RWPE1 (cell line): Measurements from ENCODE around the gene FGF2.
"Not testable (repeated sequence)": the region's sequence is repeated elsewhere in the genome, so short reads cannot be mapped to it uniquely, and the experiment has no call there.

Experiments used
- CTCF ChIA-PET: fragments of 350-600 bp; sonication (Branson Sonifier 250); formaldehyde crosslinking; extraction: SDS; loops from one replicate; lab custom pipeline; 2021; lab: Yijun Ruan, JAX
- POLR2A ChIA-PET: fragments of 400-600 bp; formaldehyde crosslinking; extraction: SDS; loops from one replicate; lab custom pipeline; 2020; ENCODE audit warnings: antibody characterized with exemption; ENCODE audit not compliant: low non-redundant PET; lab: Yijun Ruan, JAX
- DNase-seq: peaks from one replicate; pipeline ENCODE4 v3.0.0; 2012; ENCODE audit warnings: low spot score
- H3K27ac ChIP-seq: fragments of 450-650 bp; 2 replicates; pipeline ENCODE4 v1.5.1; 2017
- TF ChIP-seq, protein P1 (sequence below): fragments of 450-650 bp; conservative IDR thresholded peaks from 2 replicates; pipeline ENCODE4 v1.5.1; 2017; ENCODE audit warnings: low read depth, mild to moderate bottlenecking

The FGF2 gene

DNA sequence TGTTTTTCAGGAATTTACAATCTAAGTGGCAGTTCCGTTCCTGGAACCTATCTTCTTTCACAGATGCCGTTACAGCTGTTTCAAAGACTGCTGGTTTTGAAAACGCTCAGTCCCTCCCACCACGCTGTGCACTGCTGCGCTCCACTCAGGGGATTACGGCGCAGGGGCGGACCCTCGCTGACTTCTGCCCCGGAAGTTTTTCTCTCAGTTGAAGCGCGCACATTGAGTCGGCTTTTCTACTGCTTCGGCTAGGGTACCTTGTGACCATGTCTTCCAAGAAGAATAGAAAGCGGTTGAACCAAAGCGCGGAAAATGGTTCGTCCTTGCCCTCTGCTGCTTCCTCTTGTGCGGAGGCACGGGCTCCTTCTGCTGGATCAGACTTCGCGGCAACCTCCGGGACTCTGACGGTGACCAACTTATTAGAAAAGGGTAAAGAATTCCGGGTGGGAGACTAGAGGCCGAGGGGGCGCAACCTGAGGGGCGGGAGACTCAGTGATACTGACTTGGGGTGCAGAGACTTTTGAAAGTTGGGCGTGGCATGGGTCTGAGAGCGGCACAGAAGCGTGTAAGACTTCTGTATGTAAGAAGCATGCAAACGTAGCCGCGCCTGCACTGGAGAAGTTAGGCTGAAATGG lies 96.4 kb downstream of the FGF2 start:
- peak; percentile 78 for DNase-seq
- ChIA-PET POLR2A (no interaction called here), CTCF (interaction anchor here (0.7 to 1.2 kb wide), 3 partner anchors 134 to 320 kb away, joined by 3 to 4 read pairs (median 3); no protein-coding TSS in a partner anchor)
- TF ChIP-seq, protein P1, sequence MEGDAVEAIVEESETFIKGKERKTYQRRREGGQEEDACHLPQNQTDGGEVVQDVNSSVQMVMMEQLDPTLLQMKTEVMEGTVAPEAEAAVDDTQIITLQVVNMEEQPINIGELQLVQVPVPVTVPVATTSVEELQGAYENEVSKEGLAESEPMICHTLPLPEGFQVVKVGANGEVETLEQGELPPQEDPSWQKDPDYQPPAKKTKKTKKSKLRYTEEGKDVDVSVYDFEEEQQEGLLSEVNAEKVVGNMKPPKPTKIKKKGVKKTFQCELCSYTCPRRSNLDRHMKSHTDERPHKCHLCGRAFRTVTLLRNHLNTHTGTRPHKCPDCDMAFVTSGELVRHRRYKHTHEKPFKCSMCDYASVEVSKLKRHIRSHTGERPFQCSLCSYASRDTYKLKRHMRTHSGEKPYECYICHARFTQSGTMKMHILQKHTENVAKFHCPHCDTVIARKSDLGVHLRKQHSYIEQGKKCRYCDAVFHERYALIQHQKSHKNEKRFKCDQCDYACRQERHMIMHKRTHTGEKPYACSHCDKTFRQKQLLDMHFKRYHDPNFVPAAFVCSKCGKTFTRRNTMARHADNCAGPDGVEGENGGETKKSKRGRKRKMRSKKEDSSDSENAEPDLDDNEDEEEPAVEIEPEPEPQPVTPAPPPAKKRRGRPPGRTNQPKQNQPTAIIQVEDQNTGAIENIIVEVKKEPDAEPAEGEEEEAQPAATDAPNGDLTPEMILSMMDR, result no peak
- H3K27ac ChIP-seq, result peak overlapping the region; percentile 90

DNA sequence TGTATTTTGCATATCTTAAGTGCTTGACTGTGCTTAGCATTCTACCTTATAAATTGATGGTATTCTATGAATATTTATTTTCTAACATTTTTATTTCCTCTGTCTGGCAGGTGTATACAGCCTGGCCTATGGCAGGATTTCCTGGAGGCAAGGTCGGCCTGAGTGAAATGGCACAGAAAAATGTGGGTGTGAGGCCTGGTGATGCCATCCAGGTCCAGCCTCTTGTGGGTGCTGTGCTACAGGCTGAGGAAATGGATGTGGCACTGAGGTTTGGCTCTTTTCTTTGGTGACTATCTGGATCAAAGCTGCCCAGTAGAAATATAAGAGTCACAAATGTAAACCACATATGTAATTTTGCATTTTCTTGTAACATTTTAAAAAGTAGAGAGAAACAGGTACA lies 102.3 kb downstream of the FGF2 start:
- ChIA-PET CTCF (interaction anchor here (0.6 kb wide), 1 partner anchor 139 kb away, joined by 5 read pairs; no protein-coding TSS in a partner anchor), POLR2A (no interaction called here)
- TF ChIP-seq, protein P1, result no peak
- no peak overlapping the region for H3K27ac ChIP-seq
- no peak for DNase-seq

DNA sequence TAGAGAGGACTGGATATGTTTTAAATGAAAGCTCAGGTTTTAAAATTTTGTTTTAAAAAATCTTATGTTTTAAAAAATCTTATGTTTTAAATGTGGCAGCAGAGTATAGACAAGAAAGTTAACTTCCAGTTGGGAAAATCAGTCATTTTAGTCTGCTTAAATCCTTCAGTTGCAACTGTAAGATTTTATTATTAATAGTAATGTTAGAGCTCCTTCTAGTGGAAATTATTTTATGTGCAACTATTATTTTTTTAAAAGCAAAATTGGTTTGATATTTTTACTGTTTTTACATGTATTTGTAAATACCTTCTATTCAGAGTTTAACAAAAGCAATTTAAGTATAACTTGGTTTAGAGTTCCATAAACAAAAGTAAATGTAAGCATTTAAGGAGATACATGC lies 104.2 kb downstream of the FGF2 start:
- TF ChIP-seq, protein P1, result peak; percentile 68
- ChIA-PET POLR2A (no interaction called here), CTCF (interaction anchor here (0.5 to 1.2 kb wide), 6 partner anchors 9 to 760 kb away, joined by 3 to 7 read pairs (median 4); no protein-coding TSS in a partner anchor)
- H3K27ac ChIP-seq, result no peak overlapping the region
- peak; percentile 11 for DNase-seq

DNA sequence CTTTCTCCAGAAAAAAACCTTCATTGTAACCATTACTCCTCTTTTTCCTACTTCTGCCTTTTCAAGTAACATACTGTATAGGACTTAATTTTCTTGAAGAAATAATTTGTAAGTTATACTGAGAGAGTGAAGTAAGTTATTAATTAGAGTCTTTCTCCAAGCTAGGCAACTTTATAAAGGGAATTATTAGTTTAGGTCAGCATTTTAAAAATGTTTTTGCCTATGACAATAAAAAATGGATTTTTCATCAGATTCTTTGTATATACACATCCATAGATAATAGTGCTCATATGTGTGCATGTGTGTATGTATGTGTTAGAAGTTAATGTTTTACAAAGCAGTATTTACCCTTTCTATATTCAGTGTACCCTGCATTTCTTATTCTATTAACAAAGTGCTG lies 106.1 kb downstream of the FGF2 start:
- H3K27ac ChIP-seq, result no peak overlapping the region
- DNase-seq, result no peak
- TF ChIP-seq, protein P1, result no peak
- ChIA-PET POLR2A (no interaction called here), CTCF (interaction anchor here (0.6 kb wide), 1 partner anchor 69 kb away, joined by 3 read pairs; no protein-coding TSS in a partner anchor)

DNA sequence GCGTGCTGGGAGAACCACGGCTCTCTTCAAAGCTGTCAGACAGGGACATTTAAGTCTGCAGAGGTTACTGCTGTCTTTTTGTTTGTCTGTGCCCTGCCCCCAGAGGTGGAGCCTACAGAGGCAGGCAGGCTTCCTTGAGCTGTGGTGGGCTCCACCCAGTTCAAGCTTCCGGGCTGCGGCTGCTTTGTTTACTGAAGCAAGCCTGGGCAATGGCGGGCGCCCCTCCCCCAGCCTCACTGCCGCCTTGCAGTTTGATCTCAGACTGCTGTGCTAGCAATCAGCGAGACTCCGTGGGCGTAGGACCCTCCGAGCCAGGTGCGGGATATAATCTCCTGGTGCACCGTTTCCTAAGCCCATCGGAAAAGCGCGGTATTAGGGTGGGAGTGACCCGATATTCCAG lies 118.5 kb downstream of the FGF2 start:
- CTCF ChIA-PET, POLR2A ChIA-PET, DNase-seq, H3K27ac ChIP-seq: not testable (repeated sequence)

DNA sequence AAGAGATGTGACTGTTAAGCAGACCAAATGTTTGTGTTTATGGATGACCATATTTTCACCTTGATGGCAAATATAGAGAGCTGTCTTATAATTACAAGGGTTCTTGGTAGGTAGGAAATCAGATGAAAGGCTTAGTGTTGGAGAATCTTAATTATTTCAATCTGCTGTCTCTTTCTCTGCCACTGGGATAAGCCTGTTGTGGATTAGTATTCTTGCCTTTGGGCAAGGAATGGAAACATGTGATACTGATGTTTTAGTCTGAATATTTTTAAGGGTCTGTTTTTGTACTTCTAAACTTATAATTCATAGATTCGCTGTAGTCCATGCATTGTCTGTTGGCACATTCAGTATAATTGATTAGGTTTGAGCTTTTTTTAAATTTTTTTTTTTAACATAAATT lies 119.5 kb downstream of the FGF2 start:
- TF ChIP-seq, protein P1, result no peak
- POLR2A ChIA-PET, result no interaction called here
- no peak overlapping the region for H3K27ac ChIP-seq
- CTCF ChIA-PET, result no interaction called here
- no peak for DNase-seq
